Body of pancreas (tissue), 4 donors: ENCODE measurements around the gene DIAPH3.

Source experiments
- CTCF ChIP-seq, 7 experiments: fragments of 450-650 bp in 4 of 7; fragments of 200-600 bp in 3 of 7; sonication (generic) in 3 of 7; IDR thresholded peaks; one replicate each; pipeline ENCODE4 v1.5.1; 2016 to 2019; ENCODE audit warnings: antibody characterized with exemption in 7 of 7
- POLR2A ChIP-seq, 3 donors: fragments of 450-650 bp; IDR thresholded peaks; one replicate each; pipeline ENCODE4 v1.6.1; 2016; ENCODE audit warnings: antibody characterized with exemption in 3 of 3, mild to moderate bottlenecking in 2 of 3

- TF ChIP-seq POLR2A (IDR thresholded peaks at IDR 0.05) (no peak), CTCF (IDR thresholded peaks at IDR 0.05) (no peak)
Observed at GRCh38 chr13:59728896-59729545, 434.7 kb downstream of the DIAPH3 start.
